Uterus (tissue), 2 donors: Measurements from ENCODE around the gene IFI35.

Experiments
- CTCF ChIP-seq, 4 experiments: fragments of 200-600 bp in 2 of 4; fragments of 450-650 bp in 2 of 4; sonication (generic) in 2 of 4; IDR thresholded peaks; one replicate each; pipeline ENCODE4 v1.5.1; 2016 to 2019; ENCODE audit warnings: antibody characterized with exemption in 4 of 4, mild to moderate bottlenecking in 2 of 4, moderate library complexity in 1 of 4
- POLR2A ChIP-seq, 2 donors: fragments of 450-650 bp; IDR thresholded peaks; one replicate each; pipeline ENCODE4 v1.6.1; 2016; ENCODE audit warnings: antibody characterized with exemption in 2 of 2, mild to moderate bottlenecking in 1 of 2, moderate library complexity in 1 of 2

- no peak for TF ChIP-seq CTCF (IDR thresholded peaks at IDR 0.05)
- TF ChIP-seq POLR2A (IDR thresholded peaks at IDR 0.05) = no peak
Measured at GRCh38 chr17:42969001-42969581, 37.5 kb upstream of the IFI35 start.
